ENCODE measurements around the gene MAP3K15.

DNA sequence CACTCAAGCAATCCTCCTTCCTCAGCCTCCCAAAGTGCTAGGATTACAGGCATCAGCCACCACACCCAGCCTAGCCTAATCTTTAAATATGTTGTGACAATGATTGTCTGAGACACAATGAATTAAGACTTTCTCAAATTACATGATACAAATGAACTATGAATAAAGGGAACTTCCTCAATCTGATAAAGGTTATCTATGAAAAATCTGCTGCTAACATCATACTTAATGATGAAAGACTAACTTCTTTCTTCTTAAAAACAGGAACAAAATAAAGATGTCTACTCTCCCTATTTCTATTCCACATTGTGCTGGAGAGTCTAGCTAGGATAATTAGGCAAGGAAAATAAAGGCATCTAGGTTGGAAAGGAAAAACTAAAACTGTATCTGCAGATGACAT lies 111.6 kb downstream of the MAP3K15 start:
- TF ChIP-seq TAF1 (IDR thresholded peaks at IDR 0.05; ENCODE audit: borderline replicate concordance, insufficient read depth, low read length), result no peak
- no peak for TF ChIP-seq REST (IDR thresholded peaks at IDR 0.05; ENCODE audit: insufficient read depth in 1 of 2, low read depth in 2 of 2, low read length in 2 of 2)
- no peak for TF ChIP-seq POLR2AphosphoS5 (IDR thresholded peaks at IDR 0.05; ENCODE audit: low read depth, low read length)
